Body of pancreas (tissue), 4 donors: Measurements from ENCODE around the gene PFN3.

Experiments
- CTCF ChIP-seq, 7 experiments: fragments of 450-650 bp in 4 of 7; fragments of 200-600 bp in 3 of 7; sonication (generic) in 3 of 7; IDR thresholded peaks; one replicate each; pipeline ENCODE4 v1.5.1; 2016 to 2019; ENCODE audit warnings: antibody characterized with exemption in 7 of 7
- POLR2A ChIP-seq, 3 donors: fragments of 450-650 bp; IDR thresholded peaks; one replicate each; pipeline ENCODE4 v1.6.1; 2016; ENCODE audit warnings: antibody characterized with exemption in 3 of 3, mild to moderate bottlenecking in 2 of 3

DNA sequence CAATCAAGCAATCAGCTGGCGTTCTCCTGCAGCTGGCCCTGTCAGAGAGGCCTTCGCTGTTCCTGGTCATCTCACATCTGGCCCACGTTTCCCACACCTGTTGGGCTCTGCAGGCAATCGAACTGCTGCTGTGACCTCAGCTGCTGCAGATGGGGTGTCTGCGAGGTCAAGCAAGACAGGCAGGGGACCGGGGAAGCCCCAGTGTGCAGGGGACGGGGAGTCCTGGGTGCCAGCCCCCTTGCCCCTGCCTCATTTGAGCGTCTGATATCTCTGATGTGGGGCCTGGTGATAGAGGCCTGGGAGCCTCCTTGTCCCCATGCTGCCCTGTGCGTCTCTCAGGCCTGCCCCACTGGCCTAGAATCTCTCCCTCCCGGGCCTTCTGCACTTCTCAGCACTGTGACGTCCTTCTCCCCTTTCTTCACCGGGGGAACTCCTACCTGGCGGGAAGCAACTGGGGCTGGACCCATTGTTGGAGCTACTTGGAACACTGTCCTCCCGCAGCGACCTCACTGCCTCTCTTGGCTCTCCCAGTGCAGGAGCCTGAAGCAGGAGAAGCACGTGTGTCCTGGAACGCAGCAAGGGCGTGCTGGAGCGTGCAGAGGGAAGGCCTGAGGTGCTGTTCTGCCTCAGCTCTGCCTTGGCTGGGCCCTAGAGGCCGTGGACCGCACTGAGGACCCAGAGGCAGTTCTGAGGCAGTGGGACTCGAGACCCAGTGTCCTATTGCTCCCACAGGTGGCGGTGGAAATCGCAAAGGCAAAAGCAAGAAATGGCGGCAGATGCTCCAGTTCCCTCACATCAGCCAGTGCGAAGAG, 29.9 kb upstream of the PFN3 start:
- TF ChIP-seq POLR2A (IDR thresholded peaks at IDR 0.05) (no peak), CTCF (IDR thresholded peaks at IDR 0.05) (no peak)
